HG02610 (cell line): ENCODE data around the gene PREX1.
A peak's percentile ranks its signal among the peaks of the same experiment; 100 is the strongest.
"Not testable (repeated sequence)": the region's sequence is repeated elsewhere in the genome, so short reads cannot be mapped to it uniquely, and the experiment has no call there.

Source experiments
- ATAC-seq: cut with Tn5 transposase; IDR thresholded peaks from one replicate; pipeline ENCODE4 v1.9.1; 2021; ENCODE audit warnings: mild to moderate bottlenecking, moderate library complexity; ENCODE audit not compliant: unreplicated experiment

Gene PREX1

DNA sequence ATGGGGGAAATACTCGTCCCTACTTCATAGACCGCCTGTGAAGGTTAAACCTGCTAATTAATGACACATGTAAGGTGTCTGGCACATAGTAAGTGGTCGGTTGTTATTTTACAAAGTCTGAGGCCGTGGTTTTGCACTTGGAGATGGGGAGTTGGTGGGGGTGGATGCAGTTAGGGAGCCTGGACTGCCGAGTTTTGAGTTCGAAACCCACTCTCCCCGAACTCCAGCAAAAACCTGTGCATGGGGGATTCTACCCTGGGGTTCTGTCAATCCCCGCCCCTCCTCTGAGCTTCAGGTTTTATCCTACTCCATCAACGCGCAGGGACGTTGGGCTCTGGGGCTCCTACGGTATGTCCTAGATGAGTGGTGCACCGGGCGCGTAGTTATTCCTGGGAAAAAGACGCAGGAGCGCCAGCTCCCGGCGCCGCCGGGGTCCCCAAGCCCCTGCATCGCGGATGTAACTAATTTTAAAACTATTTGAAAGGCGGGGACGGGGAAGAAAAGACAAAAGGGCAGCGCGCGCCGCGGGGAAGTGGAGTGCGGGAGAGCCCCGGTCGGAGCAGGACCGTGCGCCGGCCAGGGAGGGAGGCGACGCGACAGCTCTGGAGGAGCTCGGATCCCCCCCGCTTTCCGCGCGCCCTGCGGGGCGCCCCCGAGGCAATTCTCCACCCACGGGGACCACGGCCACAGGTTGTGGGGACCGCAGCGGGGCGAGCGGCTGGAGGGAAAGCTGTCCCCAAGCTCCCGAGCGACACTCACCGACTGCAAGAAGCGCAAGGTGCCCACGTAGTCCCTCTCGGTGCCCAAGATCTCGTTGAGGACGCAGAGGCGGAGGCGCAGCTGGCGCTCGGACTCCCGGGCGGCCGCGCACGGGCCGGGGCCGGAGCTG lies 672 bp downstream of the PREX1 start:
- ATAC-seq: peak; percentile 6

DNA sequence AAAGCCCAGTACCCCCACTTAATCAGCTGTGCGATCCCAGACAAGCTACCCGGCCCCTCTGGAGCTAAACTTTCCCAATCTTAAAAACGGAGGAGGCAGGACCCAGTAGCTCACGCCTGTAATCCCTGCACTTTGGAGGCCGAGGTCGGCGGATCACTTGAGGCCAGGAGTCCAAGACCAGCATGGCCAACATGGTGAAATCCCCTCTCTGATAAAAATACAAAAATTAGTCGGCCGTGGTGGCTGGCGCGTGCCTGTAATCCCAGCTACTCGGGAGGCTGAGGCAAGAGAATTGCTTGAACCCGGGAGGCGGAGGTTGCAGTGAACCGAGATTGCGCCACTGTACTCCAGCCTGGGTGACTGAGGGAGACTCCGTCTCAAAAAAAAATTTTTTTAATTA lies 1.3 kb downstream of the PREX1 start:
- not testable (repeated sequence) for ATAC-seq

DNA sequence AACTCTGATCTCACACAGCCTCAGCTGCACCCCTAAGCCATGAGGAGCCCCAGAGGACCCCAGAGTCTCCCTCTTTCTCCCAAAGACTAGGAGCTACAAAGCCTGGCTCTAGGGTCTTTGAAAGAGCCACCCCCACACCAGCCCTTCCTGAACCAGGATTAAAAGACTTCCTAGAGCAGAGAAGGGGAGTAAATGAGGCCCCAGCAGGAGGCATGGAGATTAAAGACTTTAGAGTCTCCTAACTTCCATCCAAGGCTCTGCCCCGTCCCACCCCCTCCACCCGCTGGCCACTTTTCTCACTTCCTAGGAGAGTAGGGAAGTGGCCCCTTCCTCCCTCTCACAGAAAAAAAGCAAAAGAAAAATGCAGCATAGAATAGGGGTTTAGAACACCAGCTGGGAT lies 1.7 kb downstream of the PREX1 start:
- no peak for ATAC-seq

DNA sequence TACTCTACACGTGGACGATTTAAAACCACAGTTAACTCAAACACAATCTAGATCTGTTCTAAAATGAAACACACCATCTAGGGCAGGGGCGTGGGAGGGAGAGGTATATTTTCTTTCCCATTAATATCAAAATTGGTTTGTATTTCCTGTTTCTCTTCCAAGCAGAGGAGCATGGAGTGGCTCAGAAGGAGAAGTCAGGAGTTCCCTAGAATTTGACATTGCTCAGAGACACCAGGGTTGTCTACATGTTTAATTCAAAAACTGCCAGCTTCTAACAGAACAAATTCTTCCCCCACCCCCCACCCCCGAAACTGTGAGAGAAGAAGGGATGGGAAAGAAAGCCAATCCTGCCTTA lies 2.3 kb downstream of the PREX1 start:
- no peak for ATAC-seq

DNA sequence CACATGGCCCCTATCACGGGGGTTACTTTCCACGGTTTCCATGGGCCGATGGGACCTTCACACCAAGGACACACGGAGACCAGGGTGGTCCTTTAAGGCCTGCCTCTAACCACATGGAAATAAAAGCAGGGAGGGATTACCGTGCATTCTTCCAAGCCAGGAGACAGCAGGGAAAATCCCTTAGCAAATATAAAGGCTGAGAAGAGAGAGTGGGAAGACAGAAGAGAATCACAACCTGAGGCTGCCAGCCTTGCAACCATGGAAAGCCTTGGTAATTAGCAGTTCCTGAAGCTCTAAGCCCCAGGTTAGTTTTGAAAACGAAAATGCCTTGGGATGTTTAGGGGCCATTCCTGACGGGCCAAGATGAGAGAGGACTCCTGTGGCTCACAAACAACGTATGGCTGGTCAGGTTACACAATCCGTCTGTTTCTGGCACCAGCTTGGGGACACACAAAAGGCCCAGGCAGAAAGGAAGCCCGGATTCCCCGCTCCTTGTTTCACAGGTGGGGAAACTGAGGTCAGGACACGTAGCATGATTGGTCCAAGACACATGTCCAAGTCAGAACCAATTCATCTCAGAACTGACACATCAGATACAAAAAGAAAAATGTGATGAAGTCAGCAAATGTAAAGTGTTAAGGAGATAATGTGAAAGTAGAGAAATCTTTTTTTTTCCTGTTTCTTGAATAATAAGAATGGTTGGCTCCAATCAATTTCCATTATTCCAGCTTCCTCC lies 2.8 kb downstream of the PREX1 start:
- no peak for ATAC-seq

DNA sequence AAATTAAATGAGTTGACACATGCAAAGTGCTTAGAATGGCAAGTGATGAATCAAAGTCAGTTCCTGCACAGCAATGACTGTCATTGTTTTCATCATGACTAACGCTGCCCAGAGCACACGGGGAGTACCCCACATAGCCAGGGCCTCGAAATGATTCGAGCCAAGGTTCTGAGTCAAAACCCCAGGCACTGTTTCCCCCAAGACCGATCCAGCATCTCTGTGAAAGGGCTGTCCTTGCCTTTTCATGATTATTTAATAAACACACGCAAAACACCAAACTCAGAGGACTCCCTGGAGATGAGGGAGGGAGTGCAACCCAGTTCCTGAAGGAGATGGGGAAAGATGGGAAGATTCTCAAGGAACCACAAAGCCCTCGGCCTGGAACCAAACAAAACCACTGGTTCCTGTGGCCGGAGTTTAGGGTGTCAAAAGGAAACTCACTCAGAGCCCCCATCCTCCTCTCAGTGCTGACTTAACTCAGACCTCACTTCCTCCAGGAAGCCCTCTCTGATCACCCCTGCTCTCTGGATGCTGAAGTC lies 3.8 kb downstream of the PREX1 start:
- peak; percentile 50 for ATAC-seq

DNA sequence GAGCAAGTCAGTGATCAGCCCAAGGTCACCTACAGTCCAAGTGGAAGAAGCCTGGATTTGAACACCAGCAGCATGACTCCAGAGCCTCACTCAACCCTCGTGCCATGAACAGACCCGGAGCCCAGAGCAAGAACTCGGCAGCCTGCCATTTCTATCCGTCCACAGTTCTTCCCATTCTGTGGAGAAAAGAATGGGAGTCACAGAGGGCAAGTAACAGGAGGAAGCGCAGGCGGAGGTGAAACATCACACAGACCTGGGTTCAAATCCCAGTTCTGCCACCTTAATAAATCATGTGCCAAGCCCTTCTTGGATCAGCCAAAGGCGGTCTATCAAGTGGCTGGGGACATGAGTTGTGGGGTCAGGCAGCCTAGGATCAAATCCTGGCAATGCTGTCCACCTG lies 4.3 kb downstream of the PREX1 start:
- no peak for ATAC-seq

DNA sequence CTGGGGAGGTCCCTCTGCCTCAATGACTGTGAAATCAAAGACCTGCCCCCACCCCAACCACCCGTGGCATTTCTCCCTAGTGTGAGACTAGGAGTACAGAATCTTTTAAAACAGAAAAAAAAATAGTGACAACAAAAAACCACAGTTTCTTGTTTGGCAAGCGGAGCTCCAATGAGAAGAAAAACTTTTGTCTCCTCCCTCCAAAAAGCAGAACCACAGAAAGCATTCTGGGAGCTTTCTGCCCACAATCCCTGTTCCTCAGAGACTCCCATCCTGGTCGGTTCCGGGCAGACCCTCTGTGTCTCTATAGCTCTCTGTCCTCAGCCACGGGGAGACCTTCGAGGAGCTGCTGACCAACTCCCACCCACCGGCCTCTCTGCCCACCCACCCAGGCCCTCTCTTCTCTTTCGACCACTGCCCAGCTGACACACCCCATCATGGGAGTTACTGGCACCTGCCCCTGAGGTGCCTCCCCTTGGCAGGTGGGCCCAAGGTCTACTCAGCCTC lies 4.9 kb downstream of the PREX1 start:
- no peak for ATAC-seq

DNA sequence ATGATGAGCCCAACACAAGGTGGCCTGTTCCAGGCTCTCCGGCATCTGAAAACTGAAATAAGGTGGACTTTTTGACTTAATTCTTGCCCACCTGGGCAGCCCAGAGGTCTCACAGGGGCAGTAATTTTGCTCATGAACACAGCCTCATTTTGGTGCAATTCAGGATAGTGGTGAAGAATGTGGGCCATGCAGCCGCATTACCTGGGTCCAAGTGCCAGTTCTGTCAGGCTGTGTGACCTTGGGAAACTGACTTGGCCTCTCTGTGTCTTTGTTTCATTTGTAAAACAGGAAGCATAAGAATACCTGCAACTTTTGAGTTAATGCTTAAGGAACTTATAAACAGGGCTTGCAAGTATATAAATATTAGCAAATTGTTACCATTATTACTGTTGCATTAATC lies 5.6 kb downstream of the PREX1 start:
- no peak for ATAC-seq

DNA sequence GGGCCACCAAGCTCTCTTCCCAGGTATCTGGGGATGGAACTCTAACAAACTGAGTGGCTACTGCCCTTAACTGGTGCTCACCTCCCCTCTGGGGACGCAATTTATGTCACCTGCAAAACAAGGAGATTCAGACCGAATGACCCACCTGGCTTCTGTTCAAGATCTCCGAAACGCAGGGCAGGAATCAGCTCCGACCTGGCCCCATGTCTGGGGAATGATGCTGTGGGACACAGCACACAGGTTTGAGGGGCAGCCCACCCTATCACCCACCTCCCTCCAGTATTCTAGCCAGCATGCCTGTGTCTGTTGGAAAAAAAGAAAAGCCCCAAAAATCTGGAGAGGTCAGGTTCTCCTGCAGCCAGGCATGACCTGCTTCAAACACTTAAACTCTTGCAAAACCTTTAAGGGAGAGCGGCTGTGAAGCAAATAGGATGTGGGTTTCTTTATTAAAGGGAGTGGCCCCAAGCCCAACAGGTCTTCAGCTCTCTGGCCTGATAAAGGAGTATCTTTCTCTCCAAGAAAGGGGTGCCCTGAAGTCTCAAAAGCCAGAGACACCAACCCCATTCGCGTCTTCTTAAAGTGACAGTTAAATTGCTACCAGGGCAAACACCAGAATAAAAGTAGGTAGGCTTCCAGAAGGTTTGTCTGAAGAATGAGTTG lies 6.4 kb downstream of the PREX1 start:
- no peak for ATAC-seq

DNA sequence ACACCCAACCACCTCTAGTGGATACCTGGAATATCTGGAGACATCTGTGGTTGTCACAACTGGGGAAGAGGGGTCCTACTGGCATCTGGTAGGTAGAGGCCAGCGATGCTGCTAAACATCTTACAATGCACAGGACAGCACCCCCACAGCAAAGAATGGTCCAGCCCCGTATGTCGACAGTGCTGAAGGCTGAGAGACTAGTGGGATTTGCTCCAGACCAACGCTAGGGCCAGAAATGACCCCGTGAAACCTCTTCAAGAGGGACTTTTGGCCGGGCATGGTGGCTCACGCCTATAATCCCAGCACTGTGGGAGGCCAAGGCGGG lies 7.2 kb downstream of the PREX1 start:
- ATAC-seq: no peak

DNA sequence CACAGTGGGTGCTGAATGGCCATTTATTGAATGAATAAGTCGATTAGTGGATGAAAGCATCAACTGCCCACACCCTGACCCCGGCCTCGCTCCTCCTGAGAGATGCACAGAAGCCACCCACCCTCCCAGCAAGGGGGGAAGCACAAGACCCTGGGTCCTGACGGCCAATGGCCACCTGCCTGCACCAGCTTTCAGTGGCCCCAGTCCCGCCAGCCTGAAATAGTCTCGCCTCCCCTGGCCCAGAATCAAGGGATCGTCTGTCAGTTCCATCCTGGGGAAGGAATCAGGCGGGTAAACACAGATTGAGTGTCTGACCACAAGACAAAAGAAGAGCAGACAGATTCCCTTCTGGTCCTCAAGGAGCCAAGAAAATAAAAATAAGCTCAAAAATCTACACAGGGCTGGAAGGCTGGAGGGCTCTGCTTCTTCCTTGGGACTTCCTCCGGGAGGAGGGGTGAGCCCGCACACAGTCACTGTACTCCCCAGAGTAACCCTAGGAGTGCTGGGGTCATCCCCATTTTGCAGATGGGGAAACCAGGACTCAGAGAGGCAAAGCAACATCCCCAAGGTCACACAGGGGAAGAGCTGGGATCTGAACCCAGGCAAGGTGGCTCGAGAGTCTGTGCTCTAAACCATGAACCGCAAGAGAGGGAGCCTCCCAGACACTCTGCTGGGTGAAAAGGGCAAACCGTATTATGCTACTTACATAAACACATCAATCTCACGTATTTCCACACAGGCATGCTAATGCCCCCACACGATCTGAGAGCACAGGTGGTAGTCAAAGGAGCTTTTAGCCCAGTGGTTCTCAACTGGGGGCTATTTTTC lies 7.8 kb downstream of the PREX1 start:
- ATAC-seq: no peak

DNA sequence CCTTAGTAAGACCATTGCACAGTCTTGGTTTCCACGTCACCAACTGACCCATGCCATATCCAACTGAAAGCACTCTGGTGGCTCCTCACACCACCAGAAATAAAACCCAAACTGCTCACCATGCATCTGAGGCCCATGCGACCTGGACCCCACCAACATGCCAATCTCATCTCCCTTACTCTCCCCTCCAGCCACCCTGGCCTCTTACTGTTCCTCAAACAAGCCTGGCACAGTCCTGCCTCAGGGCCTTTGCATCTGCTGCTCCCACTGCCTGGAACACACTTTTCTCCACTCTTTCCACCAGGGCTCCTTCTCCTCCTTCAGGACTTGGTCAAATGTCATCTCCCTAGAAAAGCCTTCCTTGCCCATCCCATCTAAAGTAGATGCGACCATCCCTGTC lies 8.7 kb downstream of the PREX1 start:
- no peak for ATAC-seq

DNA sequence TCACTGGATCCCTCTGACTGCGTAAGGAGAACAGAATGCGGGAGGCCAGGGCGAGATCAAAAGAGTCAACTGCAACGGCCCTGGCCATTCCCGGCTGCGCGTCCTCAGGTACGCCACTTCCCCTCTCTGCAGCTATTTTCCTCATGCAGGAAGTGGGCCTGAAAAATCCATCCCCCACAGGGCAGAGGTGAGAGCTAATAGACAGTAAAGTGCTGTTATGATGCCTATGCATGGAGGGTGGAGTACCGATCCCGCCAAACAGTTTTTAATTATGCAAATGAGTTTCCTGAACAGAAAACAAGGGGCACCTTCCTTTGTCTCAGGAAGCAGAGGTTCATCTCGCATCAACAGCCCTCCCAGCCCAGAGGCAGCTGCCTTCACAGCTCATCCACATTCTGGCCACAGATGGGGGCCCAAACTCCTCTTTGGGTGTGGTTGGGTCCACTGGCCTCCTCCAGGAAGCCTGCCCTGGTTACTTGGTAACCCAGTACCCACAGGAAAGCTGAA lies 9.3 kb downstream of the PREX1 start:
- no peak for ATAC-seq

DNA sequence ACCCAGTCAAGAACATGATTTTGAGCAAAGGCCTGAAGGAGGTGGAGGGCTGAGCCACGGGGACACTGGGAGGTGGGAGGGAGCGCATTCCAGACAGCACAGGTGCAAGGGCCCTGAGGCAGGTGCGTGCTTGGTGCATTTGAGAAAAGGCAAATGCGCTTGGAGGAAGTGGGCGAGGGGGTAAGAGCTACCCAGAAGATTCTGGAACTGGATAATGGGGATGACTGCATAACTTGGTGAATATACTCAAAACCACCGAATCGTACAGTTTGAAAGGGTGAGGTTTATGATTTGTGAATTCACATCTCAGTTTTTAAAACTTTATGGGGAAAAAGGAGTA lies 9.8 kb downstream of the PREX1 start:
- no peak for ATAC-seq

DNA sequence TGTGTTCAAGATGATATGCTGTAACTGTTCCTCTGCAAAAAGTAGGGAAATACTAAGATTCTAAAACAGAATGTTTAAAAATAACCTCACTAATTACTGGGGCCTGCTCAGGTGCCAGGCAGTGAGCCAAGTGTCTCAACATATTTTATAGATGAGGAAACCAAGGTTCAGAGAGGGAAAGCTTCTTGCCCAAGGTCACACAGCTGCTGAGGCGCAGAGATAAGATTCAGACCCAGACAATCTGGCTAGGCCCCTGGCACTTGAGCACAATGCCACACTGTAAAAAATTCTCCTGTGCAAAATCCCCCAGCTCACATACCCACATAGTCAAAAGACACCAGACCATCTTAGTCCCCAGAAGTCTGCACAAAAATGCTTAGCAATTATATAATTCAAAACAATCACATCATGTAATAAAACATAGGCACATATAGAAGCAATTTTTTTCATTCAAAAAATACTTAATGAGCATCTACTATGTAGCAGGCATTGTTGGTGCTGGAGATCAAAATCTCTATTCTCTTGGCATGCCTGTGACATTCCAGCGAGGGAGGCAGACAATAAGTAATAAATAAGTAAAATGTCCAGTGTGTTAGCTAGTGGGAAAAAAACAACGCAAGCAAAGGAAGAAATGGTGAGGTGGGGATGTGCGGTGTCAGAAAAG lies 10.3 kb downstream of the PREX1 start:
- ATAC-seq: no peak

DNA sequence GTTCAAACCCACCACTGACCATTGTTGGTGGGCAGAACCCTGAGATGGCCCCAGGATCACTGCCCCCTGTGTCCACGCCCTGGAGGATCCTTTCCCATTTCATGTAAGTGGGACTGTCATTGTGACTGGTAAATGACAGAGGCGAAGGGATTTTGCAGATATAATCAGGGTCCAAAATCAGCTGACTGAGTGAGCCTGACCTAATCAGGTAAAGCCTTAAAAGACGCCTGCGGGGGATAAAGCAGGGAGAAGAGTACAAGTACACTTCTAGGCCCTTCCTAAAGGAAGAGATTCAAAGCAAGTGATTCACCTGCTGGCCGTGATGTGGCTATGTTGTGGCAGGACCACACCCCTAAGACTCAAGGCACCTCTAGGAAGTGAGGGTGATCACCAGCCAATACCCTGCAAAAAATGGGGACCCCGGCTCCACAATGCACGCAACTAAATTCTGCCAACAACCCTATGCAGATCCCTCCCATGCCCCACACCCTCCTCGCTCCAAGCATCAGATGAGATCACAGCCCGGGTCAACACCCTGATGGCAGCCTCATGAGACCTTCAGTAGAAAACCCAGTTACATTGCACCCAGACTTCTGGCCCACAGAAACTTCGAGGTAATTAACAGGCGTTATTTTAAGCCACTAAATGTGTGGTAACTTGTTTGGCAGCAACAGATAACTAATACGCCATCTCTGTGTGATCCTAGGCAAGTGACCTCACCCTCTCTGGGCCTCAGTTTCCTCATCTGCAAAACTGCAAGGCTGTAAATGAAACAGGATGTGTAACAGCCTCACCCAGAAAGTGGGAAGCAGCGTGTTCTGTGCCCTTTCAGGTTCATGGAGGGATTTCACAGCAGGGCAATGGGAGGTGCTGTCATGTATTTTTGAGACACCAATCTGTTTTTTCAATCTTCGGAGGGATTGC lies 11.3 kb downstream of the PREX1 start:
- no peak for ATAC-seq

DNA sequence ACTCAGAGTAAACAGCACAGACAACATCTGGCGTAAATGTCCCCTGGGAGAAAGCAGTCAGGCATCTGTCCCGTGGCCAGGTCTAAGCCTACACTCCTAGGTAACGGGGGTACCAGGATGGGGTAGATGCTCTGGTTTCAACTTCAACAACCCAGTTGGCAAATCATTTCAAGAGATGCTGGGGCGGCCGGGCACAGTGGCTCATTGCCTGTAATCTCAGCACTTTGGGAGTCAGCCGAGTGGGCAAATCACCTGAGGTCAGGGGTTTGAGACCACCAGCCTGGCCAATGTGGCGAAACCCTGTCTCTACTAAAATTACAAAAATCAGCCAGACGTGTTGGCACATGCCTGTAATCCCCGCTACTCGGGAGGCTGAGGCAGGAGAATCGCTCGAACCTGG lies 12.3 kb downstream of the PREX1 start:
- ATAC-seq: no peak

DNA sequence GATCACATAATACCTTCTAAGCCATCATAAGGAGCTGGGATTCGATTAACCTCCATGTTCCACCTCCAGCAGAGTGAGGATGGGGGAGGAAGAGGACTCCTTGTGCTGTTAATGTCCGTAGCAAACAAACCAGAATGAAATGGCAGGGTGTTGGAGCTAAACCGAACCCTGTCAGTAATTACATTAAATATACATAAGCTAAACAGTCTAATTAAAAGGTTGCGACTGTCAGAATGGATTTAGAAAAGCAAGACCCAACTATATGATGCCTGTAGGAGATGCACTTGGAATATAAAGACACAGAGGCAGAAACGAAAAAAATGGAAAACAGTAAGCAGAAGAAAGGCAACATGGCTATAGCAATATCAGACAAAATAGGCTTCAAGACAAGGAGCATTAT lies 13.2 kb downstream of the PREX1 start:
- ATAC-seq: no peak
